Cardiac atrium fibroblast (primary cell): ENCODE measurements around the gene TCP11L2. TPM values are rescaled to one million over a fixed set of nuclear protein-coding genes. Genes with fewer than 3 reads are reported as not detected.

Experiments used
- total RNA-seq: library from RNA; depleted of rRNA; stranded (reverse); fragments of >200 nt; gene quantifications from 2 replicates; pipeline ENCODE4 v1.2.3, GENCODE V29; 2015

TCP11L2 gene
- total RNA-seq = 13.0 and 18.6 TPM in 2 replicates

DNA sequence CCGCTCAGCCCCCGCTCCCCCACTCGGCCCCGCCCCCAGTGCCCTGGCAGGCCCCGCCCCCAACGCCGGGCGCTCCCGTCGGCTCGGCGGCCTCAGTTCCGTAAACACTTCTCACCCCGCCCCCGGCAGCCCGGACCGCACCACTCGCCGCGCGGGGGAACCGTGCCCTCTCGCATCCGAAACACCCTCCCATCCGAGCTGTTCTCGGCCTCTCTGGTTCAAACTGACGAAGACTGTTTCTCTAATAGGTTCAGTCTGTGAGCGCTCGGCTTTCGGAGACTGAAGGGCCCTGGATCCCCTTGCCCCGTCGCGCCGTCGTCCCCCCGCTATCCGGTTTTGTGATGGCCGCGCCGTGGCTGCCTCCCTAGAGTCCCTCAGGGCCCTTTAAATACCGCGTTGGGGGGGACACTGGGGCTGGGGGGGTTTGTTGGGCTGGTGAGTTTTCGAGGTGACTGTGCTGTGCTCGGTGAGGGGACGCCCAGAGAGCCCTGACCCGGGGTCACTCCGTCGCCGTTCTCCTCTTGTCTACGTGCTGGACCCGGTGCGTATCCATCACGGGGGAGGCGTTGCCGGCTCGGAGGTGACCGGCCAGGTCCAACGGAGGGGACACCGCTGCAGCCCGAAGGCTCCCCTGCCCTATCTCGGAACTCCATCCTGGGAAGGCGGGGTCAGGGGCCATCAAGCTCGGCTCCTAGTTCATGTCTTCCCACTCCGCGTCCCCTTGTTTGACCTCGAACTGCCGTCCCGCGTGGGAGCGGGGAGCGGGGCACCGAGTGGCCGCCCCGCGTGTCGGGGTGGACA is at the start of gene TCP11L2:
Gene TCP11L2, plus strand, starts transcription at position 333 of the 801 bp plus-strand sequence. CDS start 8,343 bp downstream, outside the sequence.

DNA sequence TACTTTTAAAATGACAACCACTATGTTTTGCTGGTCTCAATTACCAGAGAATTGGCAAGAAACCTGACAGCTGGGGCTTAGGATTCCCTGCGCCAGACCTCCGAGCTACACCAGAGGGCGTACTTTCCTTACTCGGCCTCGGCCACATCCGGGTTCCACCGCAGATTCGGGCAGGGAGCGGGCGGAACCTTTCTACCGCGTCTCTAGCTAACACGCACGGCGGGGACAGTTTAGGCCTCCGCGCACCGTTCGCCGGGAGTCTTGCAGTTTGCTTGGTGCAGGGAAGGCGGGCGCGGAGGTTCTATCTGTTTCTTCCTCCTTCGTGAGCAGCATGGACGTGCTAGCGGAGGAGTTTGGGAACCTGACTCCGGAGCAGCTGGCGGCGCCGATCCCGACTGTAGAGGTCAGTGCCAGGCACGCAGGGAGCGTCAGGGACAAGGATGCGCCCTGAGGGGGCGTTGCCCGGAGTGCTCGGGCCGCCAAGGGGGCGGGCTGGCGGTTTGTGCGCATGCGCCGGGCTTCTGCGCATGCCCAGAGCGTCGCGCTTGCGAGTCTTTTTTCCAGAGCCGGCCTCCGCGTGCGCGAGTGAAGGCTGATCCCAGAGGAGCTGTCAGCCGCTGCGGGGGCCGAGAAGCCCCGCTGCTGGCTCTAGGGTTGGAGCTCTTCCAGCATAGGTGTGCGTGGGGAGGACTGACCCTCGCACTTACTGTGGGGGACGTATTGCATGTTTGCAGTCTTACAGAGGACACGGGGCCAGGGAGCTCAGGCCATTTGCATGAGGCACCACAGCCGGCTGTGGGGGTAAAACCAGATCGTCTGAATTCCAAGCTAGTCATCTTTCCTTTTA is 55.2 kb downstream of the TCP11L2 start, which contains the start of gene POLR3B:
Gene POLR3B, plus strand, starts transcription at position 200 of the 847 bp plus-strand sequence. Its CDS starts 132 bp downstream, at position 332.

Other genes starting within 250 kb of the TCP11L2 start
- gene NUAK1, start 163.8 kb upstream of the TCP11L2 start, total RNA-seq = 11.4 and 11.8 TPM in 2 replicates
- gene CKAP4, start 54.7 kb upstream of the TCP11L2 start, total RNA-seq = 177 and 258 TPM in 2 replicates
- 10.7 and 11.6 TPM in 2 replicates for gene POLR3B, start 55.0 kb downstream of the TCP11L2 start, total RNA-seq